Prostate gland (tissue), 2 donors: ENCODE measurements around the gene FCRL3. TPM values are rescaled to one million over a fixed set of nuclear protein-coding genes. Genes with fewer than 3 reads are reported as not detected.

Experiments
- DNase-seq: peaks from one replicate; pipeline ENCODE4 v3.0.0-alpha.2; 2019; ENCODE audit warnings: low spot score
- H3K27ac ChIP-seq, 2 donors: fragments of 200-600 bp; sonication (generic); 2 replicates each; pipeline ENCODE4 v1.5.1; 2017 to 2019
- H3K27me3 ChIP-seq: fragments of 200-600 bp; sonication (generic); replicated peaks from 2 replicates; pipeline ENCODE4 v1.5.1; 2019; ENCODE audit not compliant: insufficient read depth
- H3K36me3 ChIP-seq, 2 donors: fragments of 200-600 bp; sonication (generic); 1 replicate in 1 of 2; 2 replicates in 1 of 2; pipeline versions ENCODE4 v1.5.1 to v1.8.1; 2017 to 2019
- H3K4me1 ChIP-seq: fragments of 200-600 bp; sonication (generic); replicated peaks from 2 replicates; pipeline ENCODE4 v1.5.1; 2019
- H3K4me3 ChIP-seq, 2 donors: fragments of 200-600 bp; sonication (generic); 2 replicates each; pipeline ENCODE4 v1.5.1; 2017 to 2019
- H3K9me3 ChIP-seq: fragments of 200-600 bp; sonication (generic); 2 replicates; pipeline ENCODE4 v1.5.1; 2017
- CTCF ChIP-seq, 4 experiments: fragments of 200-600 bp in 2 of 4; fragments of 450-650 bp in 2 of 4; sonication (generic) in 2 of 4; IDR thresholded peaks; 1 replicate in 3 of 4; 2 replicates in 1 of 4; pipeline ENCODE4 v1.5.1; 2016 to 2019; ENCODE audit warnings: antibody characterized with exemption in 4 of 4, mild to moderate bottlenecking in 2 of 4, moderate library complexity in 2 of 4
- POLR2A ChIP-seq: fragments of 450-650 bp; IDR thresholded peaks from one replicate; pipeline ENCODE4 v1.6.1; 2016; ENCODE audit warnings: antibody characterized with exemption, mild to moderate bottlenecking
- POLR2AphosphoS5 ChIP-seq: sonication (generic); formaldehyde crosslinking; IDR thresholded peaks from one replicate; pipeline ENCODE4 v1.6.1; 2017; ENCODE audit warnings: antibody characterized with exemption
- WGBS: methylation state at CpG from one replicate; pipeline ENCODE4 v1.1.5; 2018; 5-methylcytosine and 5-hydroxymethylcytosine counted together
- intact Hi-C: fragments of 100-400 bp; cut with DNase I; formaldehyde crosslinking; loops from one replicate; pipeline ENCODE4 v1.14.2; 2022
- total RNA-seq, 2 donors: library from RNA; depleted of rRNA; stranded (reverse); fragments of >200 nt; gene quantifications; one replicate each; pipeline ENCODE4 v1.1.0, GENCODE V29; 2016

Gene FCRL3
- total RNA-seq, 2 donors from 2014 or later = 0.17 TPM; not detected in 1

- TF ChIP-seq POLR2A = no peak
- peak in 1 of 4 experiments; percentile 5 for TF ChIP-seq CTCF (IDR thresholded peaks at IDR 0.05)
- TF ChIP-seq POLR2AphosphoS5 = no peak
- Histone ChIP-seq H3K9me3 (no peaks in the 10 kb centered on the region), H3K27ac (no peak overlapping the region), H3K4me3 (no peak overlapping the region), H3K27me3 (no peaks in the 10 kb centered on the region), H3K36me3 (no peaks in the 10 kb centered on the region), H3K4me1 (no peaks in the 10 kb centered on the region)
- intact Hi-C loops = no loop called here
- 34% methylated on average over 5 of the region's 5 CpGs for WGBS
- DNase-seq = no peak
Measured at GRCh38 chr1:157691285-157691920, 9.2 kb downstream of the FCRL3 start.

- intact Hi-C loops = no loop called here
- H3K4me3 ChIP-seq = no peak overlapping the region
- no peaks in the 10 kb centered on the region for H3K9me3 ChIP-seq
- no peaks in the 10 kb centered on the region for H3K36me3 ChIP-seq
- H3K4me1 ChIP-seq = no peaks in the 10 kb centered on the region
- H3K27ac ChIP-seq = no peak overlapping the region
- no peaks in the 10 kb centered on the region for H3K27me3 ChIP-seq
- DNase-seq = no peak
- no peak for TF ChIP-seq POLR2AphosphoS5
- 56% methylated on average over 5 of the region's 5 CpGs for WGBS
Measured at GRCh38 chr1:157682710-157683437, 17.7 kb downstream of the FCRL3 start.

- DNase-seq = no peak
- Histone ChIP-seq H3K27me3 (no peaks in the 10 kb centered on the region), H3K27ac (no peak overlapping the region), H3K36me3 (no peaks in the 10 kb centered on the region), H3K9me3 (no peaks in the 10 kb centered on the region), H3K4me1 (no peaks in the 10 kb centered on the region), H3K4me3 (no peak overlapping the region)
- intact Hi-C loops = no loop called here
- TF ChIP-seq POLR2AphosphoS5 = no peak
- no peak for TF ChIP-seq CTCF (IDR thresholded peaks at IDR 0.05)
- no peak for TF ChIP-seq POLR2A
- WGBS = 64% methylated on average over 4 of the region's 4 CpGs
Measured at GRCh38 chr1:157678721-157679120, 21.8 kb downstream of the FCRL3 start.

GRCh38 chr1:157673008-157673407 is 27.6 kb downstream of the FCRL3 start:
- DNase-seq = no peak
- Histone ChIP-seq H3K36me3 (no peaks in the 10 kb centered on the region), H3K9me3 (no peaks in the 10 kb centered on the region), H3K4me1 (no peaks in the 10 kb centered on the region), H3K4me3 (no peak overlapping the region), H3K27ac (no peak overlapping the region), H3K27me3 (no peaks in the 10 kb centered on the region)
- WGBS = 79% methylated on average over 1 of the region's 1 CpG
- no peak for TF ChIP-seq POLR2A
- no peak for TF ChIP-seq POLR2AphosphoS5
- no peak for TF ChIP-seq CTCF (IDR thresholded peaks at IDR 0.05)
- intact Hi-C loops = no loop called here

GRCh38 chr1:157671895-157672294 is 28.7 kb downstream of the FCRL3 start:
- H3K4me3 ChIP-seq = no peak overlapping the region
- no peaks in the 10 kb centered on the region for H3K4me1 ChIP-seq
- DNase-seq = no peak
- H3K36me3 ChIP-seq = no peaks in the 10 kb centered on the region
- intact Hi-C loops = no loop called here
- no peaks in the 10 kb centered on the region for H3K9me3 ChIP-seq
- no peak overlapping the region for H3K27ac ChIP-seq
- no peaks in the 10 kb centered on the region for H3K27me3 ChIP-seq
- no peak for TF ChIP-seq CTCF (IDR thresholded peaks at IDR 0.05)
- no peak for TF ChIP-seq POLR2A
- no peak for TF ChIP-seq POLR2AphosphoS5
